GM12878 (cell line): ENCODE results near the gene GCFC2. TPM values are rescaled to one million over a fixed set of nuclear protein-coding genes. Genes with fewer than 3 reads are reported as not detected.

Experiments
- ASH2L ChIP-seq: fragments of 300-600, 200-600 bp; sonication (generic); IDR thresholded peaks from 2 replicates; pipeline ENCODE4 v1.6.1; 2017; ENCODE audit warnings: low read depth, mild to moderate bottlenecking, borderline replicate concordance
- GABPA ChIP-seq: IDR thresholded peaks from 2 replicates; pipeline ENCODE4 v1.6.1; 2014; ENCODE audit warnings: antibody characterized with exemption, low read depth, mild to moderate bottlenecking, inconsistent platforms
- HDAC6 ChIP-seq: fragments of 200-600 bp; sonication (generic); IDR thresholded peaks from one replicate; pipeline ENCODE4 v1.8.0; 2017; ENCODE audit warnings: antibody characterized with exemption; ENCODE audit not compliant: unreplicated experiment
- IKZF1 ChIP-seq: fragments of 450-650 bp; conservative IDR thresholded peaks from 2 replicates; pipeline ENCODE4 v1.6.1; 2017; ENCODE audit warnings: antibody characterized with exemption, mild to moderate bottlenecking
- KAT2A ChIP-seq: conservative IDR thresholded peaks from 2 replicates; pipeline ENCODE4 v1.6.1; 2011; ENCODE audit warnings: low read depth, low read length; ENCODE audit not compliant: control insufficient read depth
- LARP7 ChIP-seq: fragments of 450-650 bp; IDR thresholded peaks from 2 replicates; pipeline ENCODE4 v1.6.1; 2017; ENCODE audit warnings: mild to moderate bottlenecking
- MEF2A ChIP-seq: IDR thresholded peaks from 2 replicates; pipeline ENCODE4 v1.6.1; 2011; ENCODE audit warnings: low read depth, mild to moderate bottlenecking, low read length, moderate library complexity; ENCODE audit not compliant: insufficient read depth
- MYC ChIP-seq: IDR thresholded peaks from 2 replicates; pipeline ENCODE4 v1.6.1; 2011; ENCODE audit warnings: mild to moderate bottlenecking, low read length, moderate library complexity, inconsistent platforms; ENCODE audit not compliant: insufficient read depth, insufficient replicate concordance, insufficient read length, severe bottlenecking
- NFIC ChIP-seq: IDR thresholded peaks from 2 replicates; pipeline ENCODE4 v1.6.1; 2012; ENCODE audit warnings: low read depth, mild to moderate bottlenecking, inconsistent platforms, low read length, moderate library complexity
- NR2C1 ChIP-seq: fragments of 450-650 bp; IDR thresholded peaks from 2 replicates; pipeline ENCODE4 v1.6.1; 2017; ENCODE audit warnings: antibody characterized with exemption, mild to moderate bottlenecking, moderate library complexity
- SREBF2 ChIP-seq: IDR thresholded peaks from 2 replicates; pipeline ENCODE4 v1.6.1; 2012; ENCODE audit warnings: mild to moderate bottlenecking, low read length
- SUPT20H ChIP-seq: IDR thresholded peaks from 2 replicates; pipeline ENCODE4 v1.6.1; 2011; ENCODE audit warnings: low read depth, mild to moderate bottlenecking, low read length, moderate library complexity, borderline replicate concordance; ENCODE audit not compliant: control insufficient read depth
- YY1 ChIP-seq: IDR thresholded peaks from 2 replicates; pipeline ENCODE4 v1.6.1; 2011; ENCODE audit warnings: low read depth, mild to moderate bottlenecking, low read length
- ZNF384 ChIP-seq: IDR thresholded peaks from 2 replicates; pipeline ENCODE4 v1.6.1; 2012; ENCODE audit warnings: low read depth, mild to moderate bottlenecking, low read length, improper control_type of control experiment, borderline replicate concordance
- polyA plus RNA-seq, 11 experiments: library from polyadenylated mRNA; depleted of rRNA in 4 of 11; unstranded in 6 of 11; stranded (reverse) in 5 of 11; fragments of >200 nt; fragmentation: Nextera tagmentation in 4 of 11; fragmentation: Illumina TruSeq in 1 of 11; extraction: Ambion mirVana in 4 of 11; extraction: Trizol in 1 of 11; gene quantifications; 1 replicate in 1 of 11; 2 replicates in 10 of 11; pipeline versions ENCODE4 v1.2.1 to v1.2.3, GENCODE V29; 2011 to 2016; ENCODE audit warnings: inconsistent platforms in 2 of 11, missing spikeins in 2 of 11, low read depth in 1 of 11
- total RNA-seq, 4 experiments: library from RNA; depleted of rRNA in 3 of 4; stranded (reverse); fragments of >200 nt in 3 of 4; fragmentation: Illumina TruSeq in 1 of 4; extraction: Trizol in 1 of 4; gene quantifications; 2 replicates each; pipeline versions ENCODE4 v1.2.1 to v1.2.3, GENCODE V29; 2013 to 2021
- TF ChIP-seq, protein P1 (sequence below): fragments of 450-650 bp; IDR thresholded peaks from 2 replicates; pipeline ENCODE4 v1.6.1; 2016; ENCODE audit warnings: mild to moderate bottlenecking
- TF ChIP-seq, protein P2 (sequence below): fragments of 450-650 bp; formaldehyde crosslinking; IDR thresholded peaks from 2 replicates; pipeline ENCODE4 v1.4.0; 2022; ENCODE audit warnings: mild to moderate bottlenecking, moderate library complexity
- TF ChIP-seq, protein P3 (sequence below): fragments of 150-350 bp; IDR thresholded peaks from 2 replicates; pipeline ENCODE4 v1.6.1; 2014; ENCODE audit warnings: mild to moderate bottlenecking, low read depth, low read length
- TF ChIP-seq, protein P4 (sequence below): IDR thresholded peaks from 2 replicates; pipeline ENCODE4 v1.6.1; 2012; ENCODE audit warnings: low read depth, low read length, improper control_type of control experiment
- TF ChIP-seq, protein P5 (sequence below): fragments of 450-650 bp; IDR thresholded peaks from 2 replicates; pipeline ENCODE4 v1.6.1; 2018; ENCODE audit warnings: borderline replicate concordance, mild to moderate bottlenecking; ENCODE audit not compliant: partially characterized antibody

GCFC2 gene
- total and polyA plus RNA-seq, 10 of the 15 experiments (the other 5 are each of a cell fraction or from before 2014, with no cell fraction given): 15.5 to 36.5 (median 27.4) TPM

DNA sequence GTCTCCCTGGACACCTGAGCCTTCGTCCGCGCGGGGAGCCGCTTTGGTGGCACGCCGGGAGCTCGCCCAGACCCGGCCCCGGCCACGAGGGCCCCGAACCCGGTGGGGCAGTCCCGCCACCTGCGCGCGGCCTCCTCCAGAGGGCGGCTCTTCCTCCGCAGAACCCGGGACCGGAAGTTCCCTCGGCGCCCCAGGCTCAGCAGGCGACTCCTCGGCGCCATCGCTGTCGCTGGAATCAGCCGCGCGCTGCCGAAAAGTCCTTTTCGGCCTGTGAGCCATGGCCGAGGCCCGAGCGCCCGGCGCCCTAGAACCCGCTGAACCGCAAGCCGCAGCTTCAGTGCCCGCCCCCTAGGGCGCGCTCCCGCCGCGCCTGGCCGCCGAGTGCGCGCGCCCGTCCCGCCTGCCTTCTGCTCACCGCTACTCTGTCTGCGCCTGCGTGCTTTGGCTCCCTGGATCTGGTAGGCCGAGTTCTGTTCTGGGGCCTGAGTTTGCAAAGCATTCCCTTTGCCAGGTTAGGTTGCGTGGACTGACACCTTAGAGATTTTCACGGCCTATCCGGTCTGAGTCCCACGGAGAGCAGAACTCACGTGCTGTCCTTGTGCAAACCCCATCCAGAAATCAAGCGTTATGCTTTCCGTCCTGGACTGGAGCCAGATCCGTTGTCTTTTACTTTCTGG, at the start of gene GCFC2 (continued):
- TF ChIP-seq, protein P1, sequence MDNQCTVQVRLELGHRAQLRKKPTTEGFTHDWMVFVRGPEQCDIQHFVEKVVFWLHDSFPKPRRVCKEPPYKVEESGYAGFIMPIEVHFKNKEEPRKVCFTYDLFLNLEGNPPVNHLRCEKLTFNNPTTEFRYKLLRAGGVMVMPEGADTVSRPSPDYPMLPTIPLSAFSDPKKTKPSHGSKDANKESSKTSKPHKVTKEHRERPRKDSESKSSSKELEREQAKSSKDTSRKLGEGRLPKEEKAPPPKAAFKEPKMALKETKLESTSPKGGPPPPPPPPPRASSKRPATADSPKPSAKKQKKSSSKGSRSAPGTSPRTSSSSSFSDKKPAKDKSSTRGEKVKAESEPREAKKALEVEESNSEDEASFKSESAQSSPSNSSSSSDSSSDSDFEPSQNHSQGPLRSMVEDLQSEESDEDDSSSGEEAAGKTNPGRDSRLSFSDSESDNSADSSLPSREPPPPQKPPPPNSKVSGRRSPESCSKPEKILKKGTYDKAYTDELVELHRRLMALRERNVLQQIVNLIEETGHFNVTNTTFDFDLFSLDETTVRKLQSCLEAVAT: 0 out of 2 replicates have a peak, but pooled peaks have one; percentile 41
- peak; percentile 98 for TF ChIP-seq LARP7
- no peak for TF ChIP-seq SREBF2
- TF ChIP-seq, protein P2, sequence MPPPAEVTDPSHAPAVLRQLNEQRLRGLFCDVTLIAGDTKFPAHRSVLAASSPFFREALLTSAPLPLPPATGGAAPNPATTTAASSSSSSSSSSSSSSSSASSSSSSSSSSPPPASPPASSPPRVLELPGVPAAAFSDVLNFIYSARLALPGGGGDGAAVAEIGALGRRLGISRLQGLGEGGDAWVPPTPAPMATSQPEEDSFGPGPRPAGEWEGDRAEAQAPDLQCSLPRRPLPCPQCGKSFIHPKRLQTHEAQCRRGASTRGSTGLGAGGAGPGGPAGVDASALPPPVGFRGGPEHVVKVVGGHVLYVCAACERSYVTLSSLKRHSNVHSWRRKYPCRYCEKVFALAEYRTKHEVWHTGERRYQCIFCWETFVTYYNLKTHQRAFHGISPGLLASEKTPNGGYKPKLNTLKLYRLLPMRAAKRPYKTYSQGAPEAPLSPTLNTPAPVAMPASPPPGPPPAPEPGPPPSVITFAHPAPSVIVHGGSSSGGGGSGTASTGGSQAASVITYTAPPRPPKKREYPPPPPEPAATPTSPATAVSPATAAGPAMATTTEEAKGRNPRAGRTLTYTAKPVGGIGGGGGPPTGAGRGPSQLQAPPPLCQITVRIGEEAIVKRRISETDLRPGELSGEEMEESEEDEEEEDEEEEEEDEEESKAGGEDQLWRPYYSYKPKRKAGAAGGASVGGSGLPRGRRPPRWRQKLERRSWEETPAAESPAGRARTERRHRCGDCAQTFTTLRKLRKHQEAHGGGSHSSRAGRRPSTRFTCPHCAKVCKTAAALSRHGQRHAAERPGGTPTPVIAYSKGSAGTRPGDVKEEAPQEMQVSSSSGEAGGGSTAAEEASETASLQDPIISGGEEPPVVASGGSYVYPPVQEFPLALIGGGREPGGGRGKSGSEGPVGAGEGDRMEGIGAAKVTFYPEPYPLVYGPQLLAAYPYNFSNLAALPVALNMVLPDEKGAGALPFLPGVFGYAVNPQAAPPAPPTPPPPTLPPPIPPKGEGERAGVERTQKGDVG: no peak
- no peak for TF ChIP-seq SUPT20H
- TF ChIP-seq ZNF384: no peak
- TF ChIP-seq MEF2A: 0 out of 2 replicates have a peak, but pooled peaks have one; percentile 8
- no peak for TF ChIP-seq KAT2A
- 0 out of 2 replicates have a peak, but pooled peaks have one; percentile 32 for TF ChIP-seq NR2C1
- peak; percentile 88 for TF ChIP-seq IKZF1
- TF ChIP-seq, protein P3, sequence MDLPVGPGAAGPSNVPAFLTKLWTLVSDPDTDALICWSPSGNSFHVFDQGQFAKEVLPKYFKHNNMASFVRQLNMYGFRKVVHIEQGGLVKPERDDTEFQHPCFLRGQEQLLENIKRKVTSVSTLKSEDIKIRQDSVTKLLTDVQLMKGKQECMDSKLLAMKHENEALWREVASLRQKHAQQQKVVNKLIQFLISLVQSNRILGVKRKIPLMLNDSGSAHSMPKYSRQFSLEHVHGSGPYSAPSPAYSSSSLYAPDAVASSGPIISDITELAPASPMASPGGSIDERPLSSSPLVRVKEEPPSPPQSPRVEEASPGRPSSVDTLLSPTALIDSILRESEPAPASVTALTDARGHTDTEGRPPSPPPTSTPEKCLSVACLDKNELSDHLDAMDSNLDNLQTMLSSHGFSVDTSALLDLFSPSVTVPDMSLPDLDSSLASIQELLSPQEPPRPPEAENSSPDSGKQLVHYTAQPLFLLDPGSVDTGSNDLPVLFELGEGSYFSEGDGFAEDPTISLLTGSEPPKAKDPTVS: no peak
- TF ChIP-seq, protein P4, sequence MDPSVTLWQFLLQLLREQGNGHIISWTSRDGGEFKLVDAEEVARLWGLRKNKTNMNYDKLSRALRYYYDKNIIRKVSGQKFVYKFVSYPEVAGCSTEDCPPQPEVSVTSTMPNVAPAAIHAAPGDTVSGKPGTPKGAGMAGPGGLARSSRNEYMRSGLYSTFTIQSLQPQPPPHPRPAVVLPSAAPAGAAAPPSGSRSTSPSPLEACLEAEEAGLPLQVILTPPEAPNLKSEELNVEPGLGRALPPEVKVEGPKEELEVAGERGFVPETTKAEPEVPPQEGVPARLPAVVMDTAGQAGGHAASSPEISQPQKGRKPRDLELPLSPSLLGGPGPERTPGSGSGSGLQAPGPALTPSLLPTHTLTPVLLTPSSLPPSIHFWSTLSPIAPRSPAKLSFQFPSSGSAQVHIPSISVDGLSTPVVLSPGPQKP: peak; percentile 85
- peak; percentile 82 for TF ChIP-seq GABPA
- TF ChIP-seq MYC: peak; percentile 67
- peak; percentile 94 for TF ChIP-seq YY1
- TF ChIP-seq, protein P5, sequence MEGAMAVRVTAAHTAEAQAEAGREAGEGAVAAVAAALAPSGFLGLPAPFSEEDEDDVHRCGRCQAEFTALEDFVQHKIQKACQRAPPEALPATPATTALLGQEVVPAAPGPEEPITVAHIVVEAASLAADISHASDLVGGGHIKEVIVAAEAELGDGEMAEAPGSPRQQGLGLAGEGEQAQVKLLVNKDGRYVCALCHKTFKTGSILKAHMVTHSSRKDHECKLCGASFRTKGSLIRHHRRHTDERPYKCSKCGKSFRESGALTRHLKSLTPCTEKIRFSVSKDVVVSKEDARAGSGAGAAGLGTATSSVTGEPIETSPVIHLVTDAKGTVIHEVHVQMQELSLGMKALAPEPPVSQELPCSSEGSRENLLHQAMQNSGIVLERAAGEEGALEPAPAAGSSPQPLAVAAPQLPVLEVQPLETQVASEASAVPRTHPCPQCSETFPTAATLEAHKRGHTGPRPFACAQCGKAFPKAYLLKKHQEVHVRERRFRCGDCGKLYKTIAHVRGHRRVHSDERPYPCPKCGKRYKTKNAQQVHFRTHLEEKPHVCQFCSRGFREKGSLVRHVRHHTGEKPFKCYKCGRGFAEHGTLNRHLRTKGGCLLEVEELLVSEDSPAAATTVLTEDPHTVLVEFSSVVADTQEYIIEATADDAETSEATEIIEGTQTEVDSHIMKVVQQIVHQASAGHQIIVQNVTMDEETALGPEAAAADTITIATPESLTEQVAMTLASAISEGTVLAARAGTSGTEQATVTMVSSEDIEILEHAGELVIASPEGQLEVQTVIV: peak; percentile 56
- 0 out of 2 replicates have a peak, but pooled peaks have one; percentile 96 for TF ChIP-seq ASH2L
- TF ChIP-seq HDAC6: peak; percentile 45
- TF ChIP-seq NFIC: no peak
